Endothelial cell (in vitro differentiated cells): Measurements from ENCODE around the gene HSBP1. TPM values are rescaled to one million over a fixed set of nuclear protein-coding genes. Genes with fewer than 3 reads are reported as not detected.

ENCODE experiments used
- DNase-seq: peaks from one replicate; pipeline ENCODE4 v3.0.0; 2021; ENCODE audit warnings: low spot score
- H3K27ac Mint-ChIP-seq: one replicate; pipeline ENCODE4 v1.8.0; 2021; ENCODE audit warnings: mixed read lengths, inconsistent platforms; ENCODE audit not compliant: unreplicated experiment
- H3K27me3 Mint-ChIP-seq: one replicate; pipeline ENCODE4 v1.8.0; 2021; ENCODE audit warnings: mild to moderate bottlenecking, moderate library complexity, mixed read lengths, inconsistent platforms; ENCODE audit not compliant: unreplicated experiment
- H3K36me3 Mint-ChIP-seq: one replicate; pipeline ENCODE4 v1.8.0; 2021; ENCODE audit warnings: mild to moderate bottlenecking, low read depth, mixed read lengths, inconsistent platforms; ENCODE audit not compliant: unreplicated experiment
- H3K4me1 Mint-ChIP-seq: one replicate; pipeline ENCODE4 v1.8.0; 2021; ENCODE audit warnings: mild to moderate bottlenecking, mixed read lengths, inconsistent platforms; ENCODE audit not compliant: unreplicated experiment
- H3K4me3 Mint-ChIP-seq: one replicate; pipeline ENCODE4 v1.8.0; 2021; ENCODE audit warnings: mild to moderate bottlenecking, mixed read lengths, inconsistent platforms; ENCODE audit not compliant: unreplicated experiment
- H3K9me3 Mint-ChIP-seq: one replicate; pipeline ENCODE4 v1.8.0; 2021; ENCODE audit warnings: mixed read lengths, inconsistent platforms; ENCODE audit not compliant: unreplicated experiment
- CTCF ChIP-seq: fragments of 200-600 bp; sonication (generic); IDR thresholded peaks from one replicate; pipeline ENCODE4 v1.5.0; 2021; ENCODE audit warnings: antibody characterized with exemption; ENCODE audit not compliant: unreplicated experiment
- total RNA-seq: library from RNA; stranded (reverse); fragmentation: NEBNext Ultra II Directional; extraction: Animal tissue kit (Norgen Biotek cat#: 25700); gene quantifications from one replicate; pipeline ENCODE4 v1.2.1, GENCODE V29; 2021; ENCODE audit not compliant: unreplicated experiment

The HSBP1 gene
- total RNA-seq, 1 donor from 2014 or later, result 215 TPM

GRCh38 chr16:83769397-83770008 lies 38.3 kb upstream of the HSBP1 start:
- Mint-ChIP-seq H3K36me3 (no peaks in the 10 kb centered on the region), H3K27me3 (no peaks in the 10 kb centered on the region), H3K4me3 (no peak overlapping the region), H3K27ac (peak overlapping the region; percentile 7), H3K9me3 (no peaks in the 10 kb centered on the region), H3K4me1 (peaks cover 13% of the 10 kb centered on the region)
- DNase-seq, result no peak
- TF ChIP-seq CTCF, result no peak

DNA sequence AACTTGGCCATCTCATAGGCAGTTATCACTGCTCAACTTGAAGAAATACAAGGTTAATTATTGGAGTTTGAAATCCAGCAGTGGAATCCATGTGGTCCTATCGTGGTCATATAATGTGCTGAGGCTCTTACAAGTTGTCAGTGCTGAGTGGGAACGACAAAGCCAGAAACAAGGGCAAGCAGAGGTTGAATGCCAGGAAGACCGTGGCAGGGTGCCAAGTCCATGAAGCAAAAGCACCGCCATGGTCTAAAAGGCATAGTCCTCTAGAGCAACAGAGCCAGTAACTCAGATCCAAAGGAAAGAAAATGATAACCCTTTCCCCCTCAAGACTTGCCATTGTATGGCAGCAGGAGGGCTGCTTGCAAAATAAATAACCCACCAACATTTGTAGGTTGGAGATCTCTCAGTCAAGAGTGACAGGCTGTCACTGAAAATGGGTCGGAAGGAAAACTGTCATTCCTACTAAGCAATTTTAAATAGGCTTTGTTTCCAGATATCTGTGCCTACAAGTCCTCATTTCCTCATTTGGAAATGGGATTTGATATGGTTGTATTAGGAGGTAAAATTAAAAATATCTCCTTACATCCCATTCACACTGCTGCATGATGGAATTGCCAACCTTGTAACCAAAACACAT lies 36.4 kb upstream of the HSBP1 start:
- H3K9me3 Mint-ChIP-seq, result no peaks in the 10 kb centered on the region
- H3K4me3 Mint-ChIP-seq, result no peak overlapping the region
- no peak overlapping the region for H3K27ac Mint-ChIP-seq
- H3K27me3 Mint-ChIP-seq, result no peaks in the 10 kb centered on the region
- H3K36me3 Mint-ChIP-seq, result no peaks in the 10 kb centered on the region
- DNase-seq, result no peak
- no peak for TF ChIP-seq CTCF
- H3K4me1 Mint-ChIP-seq, result peaks cover 10% of the 10 kb centered on the region

DNA sequence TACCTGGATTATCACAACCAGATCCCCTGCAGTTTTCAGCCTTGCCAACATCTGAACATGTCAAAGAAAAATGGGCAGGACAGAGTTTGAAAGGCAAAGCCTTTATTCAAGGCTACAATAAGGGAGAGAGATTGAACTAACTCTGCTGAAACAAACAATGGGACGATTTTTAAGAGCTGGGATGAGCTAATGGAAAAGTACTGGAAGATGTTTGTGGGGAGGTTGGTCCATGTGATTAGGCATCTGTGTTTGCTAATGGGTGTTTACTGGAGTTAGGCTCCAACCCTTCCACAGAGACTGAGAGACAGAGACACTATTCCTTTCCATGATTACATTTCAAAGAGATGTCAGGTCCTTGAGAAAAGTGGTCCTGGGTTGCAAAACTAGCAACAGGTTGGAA lies 35.0 kb upstream of the HSBP1 start:
- H3K4me3 Mint-ChIP-seq, result no peak overlapping the region
- TF ChIP-seq CTCF, result no peak
- no peak overlapping the region for H3K27ac Mint-ChIP-seq
- no peaks in the 10 kb centered on the region for H3K36me3 Mint-ChIP-seq
- H3K27me3 Mint-ChIP-seq, result no peaks in the 10 kb centered on the region
- H3K4me1 Mint-ChIP-seq, result peaks cover 10% of the 10 kb centered on the region
- no peaks in the 10 kb centered on the region for H3K9me3 Mint-ChIP-seq
- no peak for DNase-seq

- Mint-ChIP-seq H3K9me3 (no peaks in the 10 kb centered on the region), H3K36me3 (no peaks in the 10 kb centered on the region), H3K27ac (no peak overlapping the region), H3K4me1 (peaks cover 7% of the 10 kb centered on the region), H3K27me3 (no peaks in the 10 kb centered on the region), H3K4me3 (no peak overlapping the region)
- DNase-seq, result no peak
- no peak for TF ChIP-seq CTCF
Measured at GRCh38 chr16:83774066-83774465, 33.7 kb upstream of the HSBP1 start.

GRCh38 chr16:83776944-83777343 lies 30.8 kb upstream of the HSBP1 start:
- Mint-ChIP-seq H3K36me3 (no peaks in the 10 kb centered on the region), H3K4me3 (no peak overlapping the region), H3K4me1 (peaks cover 16% of the 10 kb centered on the region), H3K27ac (no peak overlapping the region), H3K27me3 (no peaks in the 10 kb centered on the region), H3K9me3 (no peaks in the 10 kb centered on the region)
- DNase-seq, result no peak
- no peak for TF ChIP-seq CTCF
